NCI-H2227 treated with DMSO at 0.1 percent for 48 hours (cell line): ENCODE measurements around the gene FZR1.
A peak's percentile ranks its signal among the peaks of the same experiment; 100 is the strongest.
"Not testable (repeated sequence)": the region's sequence is repeated elsewhere in the genome, so short reads cannot be mapped to it uniquely, and the experiment has no call there.

Experiments
- DNase-seq: peaks from one replicate; lab custom pipeline; 2025; lab: John Stamatoyannopoulos, UW

The FZR1 gene

DNA sequence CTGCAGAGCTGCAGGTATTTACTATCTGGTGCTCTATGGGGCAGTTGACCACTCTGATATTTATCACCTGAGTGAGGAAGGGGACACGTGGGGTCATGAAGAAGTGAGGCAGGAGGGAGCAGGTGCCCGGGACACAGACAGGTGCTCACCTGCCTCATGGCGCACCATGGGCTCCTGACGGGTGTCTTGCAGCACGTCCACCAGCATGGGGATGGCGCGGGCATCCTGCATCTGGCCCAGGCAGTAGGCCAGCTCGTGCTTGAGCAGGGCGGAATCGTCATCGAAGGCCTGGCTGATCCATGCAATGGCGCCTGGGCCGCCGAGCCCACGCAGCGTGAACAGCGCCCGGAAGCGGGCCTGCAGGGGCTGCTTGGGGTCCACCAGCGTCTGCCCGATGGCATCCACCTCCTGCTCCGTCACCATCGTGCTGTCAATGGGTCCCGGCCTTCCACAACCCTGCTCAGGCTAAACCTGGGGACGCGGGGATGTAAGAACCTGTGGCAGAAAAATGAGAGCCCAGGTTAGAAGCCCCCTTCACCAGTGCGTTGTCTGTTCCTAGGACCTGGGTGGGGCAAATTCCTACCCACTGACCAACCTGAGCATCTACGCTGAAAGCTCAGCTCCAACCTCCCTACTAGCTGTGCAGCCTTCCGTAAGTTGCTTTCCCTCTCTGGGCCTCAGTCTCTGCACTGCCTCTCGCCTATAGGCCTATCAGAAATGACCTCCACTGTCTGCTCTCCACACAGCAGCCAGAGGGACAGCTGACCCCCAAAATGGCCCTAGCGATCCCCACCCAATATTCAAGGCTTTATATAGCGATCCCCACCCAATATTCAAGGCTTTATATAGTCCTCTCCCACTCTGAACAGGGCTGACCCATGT, 9.5 kb upstream of the FZR1 start:
- DNase-seq: no peak

DNA sequence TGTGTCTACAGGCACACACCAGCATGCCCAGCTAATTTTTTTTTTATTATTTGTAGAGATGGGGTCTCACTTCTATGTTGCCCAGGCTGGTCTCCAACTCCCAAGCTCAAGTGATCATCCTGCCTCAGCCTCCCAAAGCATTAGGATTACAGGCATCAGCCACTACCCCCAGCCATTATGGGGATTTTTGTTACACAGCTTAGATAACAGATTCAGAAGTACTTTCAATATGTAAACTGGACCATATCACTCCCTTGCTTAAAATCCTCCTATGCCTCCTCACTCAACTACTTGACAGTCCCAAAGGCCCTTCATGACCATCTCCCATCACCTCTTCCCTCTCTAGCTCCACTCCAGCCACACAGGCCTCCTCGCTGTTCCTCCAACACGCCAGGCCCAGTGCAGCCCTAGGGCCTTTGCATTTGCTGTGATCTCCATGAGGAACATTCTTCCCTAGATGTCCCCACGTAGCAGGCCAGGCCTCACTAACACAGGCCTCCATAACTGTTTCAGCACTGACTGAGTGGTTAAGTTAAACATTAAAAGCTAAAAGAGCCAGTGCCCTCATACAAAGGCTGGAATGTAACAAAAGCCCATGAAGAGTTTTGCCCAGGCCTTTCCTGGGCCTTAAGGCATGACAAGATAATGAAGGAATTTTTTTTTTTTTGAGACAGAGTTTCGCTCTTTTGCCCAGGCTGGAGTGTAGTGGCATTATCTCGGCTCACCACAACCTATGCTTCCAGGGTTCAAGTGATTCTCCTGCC, 8.2 kb upstream of the FZR1 start:
- DNase-seq: no peak

DNA sequence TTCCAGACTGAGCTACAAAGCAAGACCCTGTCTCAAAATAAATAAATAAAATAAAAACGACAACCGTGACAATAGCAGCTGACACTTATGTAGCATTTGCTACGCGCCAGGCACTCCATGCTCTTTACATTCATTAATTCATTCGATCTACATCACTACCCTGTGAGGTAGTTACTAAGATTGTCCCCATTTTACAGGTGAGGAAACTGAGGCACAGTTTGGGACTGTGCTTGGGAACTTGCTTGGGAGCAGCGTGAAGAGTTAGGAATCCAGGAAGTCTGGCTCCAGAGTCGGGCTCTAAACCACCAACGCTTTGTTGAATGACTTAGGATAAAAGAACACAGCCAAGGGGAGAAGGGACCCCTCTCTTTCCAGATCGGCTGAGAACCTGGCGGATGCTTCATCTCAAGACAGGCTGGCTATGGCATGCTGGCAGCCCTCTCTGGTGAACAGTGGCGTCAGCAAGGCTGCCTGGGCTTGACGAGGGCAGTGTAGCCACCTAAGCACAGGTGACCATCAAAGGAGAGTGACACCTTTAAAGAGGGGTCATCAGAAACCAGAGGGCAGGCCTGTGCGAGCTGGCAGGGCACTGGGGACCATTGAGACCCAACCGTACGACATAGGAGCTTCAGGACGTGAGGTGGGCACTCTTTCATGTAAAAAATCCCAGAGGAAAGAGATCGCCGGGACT, 6.2 kb upstream of the FZR1 start:
- DNase-seq: no peak

DNA sequence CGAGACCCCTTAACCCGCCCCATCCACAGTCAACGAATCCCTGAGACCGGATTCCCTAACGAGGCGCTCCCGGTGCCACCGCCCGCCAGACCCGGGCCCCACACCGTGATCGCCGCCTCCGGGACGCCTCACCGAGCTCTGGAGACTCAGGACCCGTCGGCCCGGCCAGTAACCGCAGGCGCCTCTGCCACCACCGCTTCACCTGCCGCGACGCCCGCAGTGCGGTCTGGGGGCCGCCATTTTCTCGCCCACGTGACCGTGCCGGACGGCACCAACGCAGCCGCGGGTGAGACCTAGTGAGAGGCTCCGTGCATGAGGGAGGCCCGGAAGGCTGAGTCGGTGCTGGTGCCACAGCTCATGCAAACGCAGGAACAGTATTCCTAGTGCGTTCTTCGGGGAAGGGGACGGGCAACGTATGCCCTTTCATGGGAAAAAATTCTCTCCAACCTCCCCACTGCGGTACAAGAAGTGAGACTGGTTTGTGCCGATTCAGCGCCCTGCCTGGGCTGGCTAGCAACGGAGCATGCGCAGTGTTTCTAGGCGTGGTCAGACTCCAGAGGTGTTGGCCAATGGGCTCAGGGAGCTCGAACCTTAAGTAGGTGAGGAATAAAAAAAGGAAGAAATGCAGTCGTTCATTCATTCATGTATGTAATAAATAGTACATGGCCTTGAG, 5.5 kb upstream of the FZR1 start, which contains the start of gene DOHH:
Gene DOHH, minus strand, starts transcription at position 246 of the 673 bp plus-strand sequence. CDS start 3,860 bp downstream, outside the sequence.
- DNase-seq: peak; percentile 92

DNA sequence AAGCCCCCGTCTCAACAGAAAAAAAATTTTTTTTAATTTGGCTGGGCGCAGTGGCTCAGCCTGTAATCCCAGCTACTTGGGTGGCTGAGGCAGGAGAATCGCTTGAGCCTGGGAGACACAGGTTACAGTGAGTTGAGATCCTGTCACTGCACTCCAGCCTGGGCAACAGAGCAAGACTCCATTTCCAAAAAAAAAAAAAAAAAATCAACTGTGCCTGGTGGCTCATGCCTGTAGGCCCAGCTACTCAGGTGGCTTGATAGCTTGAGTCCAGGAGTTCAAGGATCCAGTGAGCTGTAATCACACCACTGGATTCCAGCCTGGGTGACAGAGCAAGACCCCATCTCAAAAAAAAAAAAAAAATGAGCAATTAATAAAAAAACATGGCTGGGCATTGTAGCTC, 4.3 kb upstream of the FZR1 start:
- DNase-seq: no peak

DNA sequence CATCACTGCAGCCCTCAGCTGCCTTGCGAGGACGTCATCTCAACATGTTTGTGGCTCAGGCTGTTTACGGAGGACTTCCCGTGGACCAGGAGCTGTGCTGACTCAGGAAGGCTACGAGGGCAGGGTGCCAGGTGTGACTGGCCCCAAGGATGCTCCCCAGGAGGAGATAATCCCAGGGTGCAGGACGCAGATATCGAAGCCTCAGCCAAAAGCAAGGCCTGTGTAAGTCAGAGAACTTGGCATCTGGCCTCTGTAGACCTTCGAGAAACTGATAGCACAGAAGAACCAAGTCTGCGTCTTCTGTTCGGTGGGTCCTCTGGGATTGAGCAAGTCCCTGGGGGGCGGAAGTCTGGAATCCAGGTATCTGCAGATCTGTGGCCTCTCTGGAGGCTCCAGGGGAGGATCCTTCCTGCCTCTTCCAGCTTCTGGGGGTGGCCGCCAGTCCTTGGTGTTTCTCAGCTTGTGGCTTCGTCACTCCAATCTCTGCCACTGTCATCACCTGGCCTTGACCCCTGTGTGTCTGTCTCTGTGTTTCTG, 3.0 kb upstream of the FZR1 start:
- DNase-seq: no peak

DNA sequence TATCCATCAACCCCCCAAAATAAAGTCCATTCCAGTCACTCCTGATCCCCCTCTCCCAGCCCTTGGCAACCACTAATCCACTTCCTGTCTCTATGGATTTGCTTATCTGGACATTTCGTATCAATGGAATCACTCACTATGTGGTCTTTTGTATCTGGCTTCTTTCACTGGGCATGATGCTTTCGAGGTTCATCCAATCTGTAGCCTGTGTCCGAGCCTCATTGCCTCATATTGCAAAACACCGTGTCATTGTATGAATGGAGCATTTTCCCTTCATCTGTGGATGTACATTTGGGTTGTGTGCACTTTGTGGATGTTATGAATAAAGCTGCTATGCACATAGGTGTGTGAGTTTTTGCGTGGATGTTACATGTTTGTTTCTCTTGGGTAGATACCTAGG, 1.4 kb upstream of the FZR1 start:
- DNase-seq: no peak

DNA sequence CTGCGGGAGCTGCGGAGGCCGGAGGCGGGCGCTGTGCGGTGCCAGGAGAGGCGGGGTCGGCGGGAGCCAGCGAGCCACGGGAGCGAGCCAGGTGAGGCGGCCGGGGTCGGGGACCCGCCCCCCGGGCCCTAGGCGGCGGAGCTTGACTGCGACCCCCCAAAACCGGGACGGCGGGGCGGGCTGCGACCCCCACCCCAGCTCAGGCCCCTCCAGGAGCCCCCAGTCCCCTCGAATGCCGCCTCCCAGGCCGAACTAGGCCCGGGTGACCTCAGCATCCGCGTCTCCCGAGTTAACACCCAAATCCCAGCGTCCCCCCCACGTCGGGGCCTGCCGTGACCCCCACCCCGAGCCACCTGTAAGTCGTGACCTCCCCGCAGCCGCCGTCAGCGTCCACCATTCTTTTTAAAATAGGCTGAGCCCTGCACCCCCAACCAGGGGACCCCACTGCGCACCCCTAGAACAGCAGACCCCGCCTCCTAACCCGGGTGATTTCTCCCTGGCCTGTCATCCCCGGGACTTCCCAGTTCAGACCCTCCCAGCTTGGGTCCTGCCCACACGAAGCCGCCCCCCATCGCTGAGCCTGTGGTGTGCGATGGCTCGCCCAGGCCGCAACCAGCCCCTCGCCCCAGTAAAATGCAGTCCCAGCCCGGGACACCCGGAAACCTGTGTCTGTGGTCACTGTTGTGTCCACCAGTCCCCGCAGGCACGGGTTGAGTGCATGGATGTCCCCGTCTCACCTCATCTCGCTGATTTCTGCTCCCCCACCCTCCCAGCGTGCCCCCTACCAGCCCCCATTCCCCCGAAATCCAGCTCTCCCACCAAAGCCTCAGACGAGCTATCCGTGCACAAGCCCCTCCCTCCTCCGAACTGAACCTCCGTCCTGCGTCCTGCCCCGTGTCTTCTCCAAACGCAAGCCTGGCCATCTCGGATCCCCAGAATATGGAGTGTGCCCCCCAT, 551 bp downstream of the FZR1 start:
- no peak for DNase-seq

DNA sequence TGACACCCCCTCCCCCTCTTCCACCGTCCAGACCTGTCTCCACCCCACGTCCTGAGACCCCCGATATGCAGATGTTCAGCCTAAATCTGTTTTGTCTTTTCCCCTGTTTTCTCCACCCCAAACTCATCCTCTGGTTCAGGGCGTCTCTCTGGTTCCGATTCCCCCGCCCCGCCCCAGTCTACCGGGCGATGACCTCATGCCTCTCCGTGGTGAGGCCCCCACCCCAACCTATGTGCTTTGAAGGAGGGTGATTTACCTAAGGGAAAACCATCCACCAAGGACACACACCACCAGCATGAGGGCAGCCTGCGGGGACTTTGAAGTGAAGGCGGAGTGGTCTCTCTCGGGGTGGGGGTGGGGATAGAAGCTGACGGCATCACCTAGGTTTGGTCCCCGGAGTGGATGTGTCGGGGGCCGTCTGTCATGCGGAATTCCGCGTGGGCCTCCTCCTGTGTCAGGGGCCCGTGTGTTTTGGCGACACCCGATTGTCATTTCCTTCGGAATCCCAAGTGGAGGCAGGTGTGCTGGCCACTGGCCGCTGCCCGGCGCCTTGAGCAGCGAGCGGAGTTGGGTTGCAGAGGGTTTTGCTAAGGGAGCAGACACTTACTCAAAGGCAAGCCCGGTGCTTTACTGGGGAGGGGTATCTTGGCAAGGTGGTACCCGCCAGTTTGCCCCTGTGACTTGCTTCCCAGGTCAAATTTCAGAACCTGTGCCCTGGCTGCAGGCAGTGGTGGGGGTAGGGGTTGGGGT, 1.4 kb downstream of the FZR1 start:
- DNase-seq: no peak

DNA sequence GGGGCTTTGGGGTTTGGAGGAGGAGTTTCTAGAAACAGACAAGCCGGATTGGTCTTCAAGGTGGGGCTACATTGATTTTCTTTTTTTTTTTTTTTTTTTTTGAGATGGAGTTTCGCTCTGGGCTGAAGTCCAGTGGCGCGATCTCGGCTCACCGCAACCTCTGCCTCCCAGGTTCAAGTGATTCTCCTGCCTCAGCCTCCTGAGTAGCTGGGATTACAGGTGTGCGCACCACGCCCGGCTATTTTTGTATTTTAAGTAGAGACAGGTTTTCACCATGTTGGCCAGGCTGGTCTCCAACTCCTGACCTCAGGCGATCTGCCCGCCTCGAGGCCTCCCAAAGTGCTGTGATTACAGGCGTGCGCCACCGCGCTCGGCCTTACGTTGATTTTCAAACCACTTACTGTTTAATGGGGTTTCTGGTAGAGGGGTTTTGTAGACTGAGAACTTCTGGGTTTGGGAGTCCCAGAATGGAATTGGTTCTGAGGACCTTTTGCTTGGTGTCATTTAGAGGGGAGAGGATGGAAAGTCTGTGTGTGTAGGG, 2.1 kb downstream of the FZR1 start:
- DNase-seq: not testable (repeated sequence)

DNA sequence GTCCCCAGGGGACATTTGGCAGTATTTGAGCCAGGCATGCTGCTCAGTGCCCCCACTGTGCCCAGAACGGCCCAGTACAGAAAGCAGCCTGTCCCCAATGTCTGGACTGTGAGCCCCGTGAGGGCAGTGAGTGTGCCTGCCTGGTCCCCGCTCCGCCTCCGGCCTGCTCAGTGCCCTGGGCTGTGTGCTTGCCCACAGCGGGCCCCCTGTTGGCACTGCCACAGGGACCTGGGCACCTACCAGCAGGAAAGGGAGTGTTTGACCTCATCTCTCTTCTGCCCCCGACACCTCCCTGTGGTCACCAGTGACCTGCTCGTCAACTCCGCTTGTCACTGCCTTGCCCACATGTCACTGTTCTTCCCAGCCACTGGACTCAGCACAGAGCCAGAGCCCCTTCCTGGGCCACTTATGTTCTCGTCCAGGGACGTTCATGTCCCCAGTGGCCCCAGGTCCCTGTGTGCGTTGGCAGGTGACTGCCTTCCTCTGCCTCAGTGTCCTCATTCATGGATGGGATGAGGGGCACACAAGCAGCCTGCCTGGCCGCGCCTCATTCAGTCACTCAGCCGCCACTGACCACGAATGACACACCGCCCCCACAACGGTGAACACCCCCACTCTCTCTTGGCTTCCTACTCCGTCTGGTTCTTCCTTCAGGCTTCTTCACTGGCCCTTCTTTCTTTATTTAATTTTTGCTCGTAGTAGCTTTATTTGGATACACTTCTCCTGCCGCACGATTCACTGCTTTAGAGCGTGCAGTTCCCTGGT, 2.8 kb downstream of the FZR1 start:
- no peak for DNase-seq

DNA sequence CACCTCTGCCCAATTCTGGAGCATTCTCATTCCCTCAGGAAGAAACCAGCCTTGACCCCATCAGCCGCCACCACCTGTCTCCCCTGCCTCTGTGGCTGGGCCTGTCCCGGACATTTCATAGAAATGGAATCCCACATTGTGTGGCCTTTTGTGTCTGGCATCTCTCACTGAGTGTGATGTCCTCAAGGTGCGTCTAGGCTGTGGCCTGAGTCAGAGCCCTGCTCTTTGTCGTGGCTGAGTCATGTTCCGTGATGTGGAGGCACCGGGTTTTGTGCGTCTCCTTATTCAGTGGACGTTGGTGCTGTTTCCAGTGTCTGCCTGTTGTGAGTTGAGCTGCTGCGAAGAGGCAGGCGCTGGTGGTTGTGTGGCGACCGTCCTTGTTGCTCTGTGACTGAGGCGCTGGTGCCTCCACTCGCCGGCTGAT, 3.5 kb downstream of the FZR1 start:
- DNase-seq: no peak

DNA sequence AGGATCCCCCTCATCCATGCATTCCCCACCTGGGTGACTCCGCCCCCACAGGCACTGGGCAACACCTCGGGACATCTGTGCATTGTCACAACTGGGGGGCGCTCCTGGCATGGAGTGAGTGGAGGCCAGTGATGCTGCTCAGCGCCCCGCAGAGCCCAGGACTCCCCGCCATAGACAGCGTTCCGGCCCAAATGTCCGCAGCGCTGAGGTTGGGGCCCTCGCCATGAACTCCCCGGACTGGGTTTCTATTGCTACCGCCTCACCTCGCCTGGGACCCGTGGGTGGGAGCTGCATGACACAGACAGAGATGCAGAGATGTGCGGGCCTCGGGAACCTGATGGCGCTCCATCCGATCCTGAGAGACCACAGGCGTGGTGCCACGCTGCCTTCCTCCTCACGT, 4.6 kb downstream of the FZR1 start:
- DNase-seq: no peak

DNA sequence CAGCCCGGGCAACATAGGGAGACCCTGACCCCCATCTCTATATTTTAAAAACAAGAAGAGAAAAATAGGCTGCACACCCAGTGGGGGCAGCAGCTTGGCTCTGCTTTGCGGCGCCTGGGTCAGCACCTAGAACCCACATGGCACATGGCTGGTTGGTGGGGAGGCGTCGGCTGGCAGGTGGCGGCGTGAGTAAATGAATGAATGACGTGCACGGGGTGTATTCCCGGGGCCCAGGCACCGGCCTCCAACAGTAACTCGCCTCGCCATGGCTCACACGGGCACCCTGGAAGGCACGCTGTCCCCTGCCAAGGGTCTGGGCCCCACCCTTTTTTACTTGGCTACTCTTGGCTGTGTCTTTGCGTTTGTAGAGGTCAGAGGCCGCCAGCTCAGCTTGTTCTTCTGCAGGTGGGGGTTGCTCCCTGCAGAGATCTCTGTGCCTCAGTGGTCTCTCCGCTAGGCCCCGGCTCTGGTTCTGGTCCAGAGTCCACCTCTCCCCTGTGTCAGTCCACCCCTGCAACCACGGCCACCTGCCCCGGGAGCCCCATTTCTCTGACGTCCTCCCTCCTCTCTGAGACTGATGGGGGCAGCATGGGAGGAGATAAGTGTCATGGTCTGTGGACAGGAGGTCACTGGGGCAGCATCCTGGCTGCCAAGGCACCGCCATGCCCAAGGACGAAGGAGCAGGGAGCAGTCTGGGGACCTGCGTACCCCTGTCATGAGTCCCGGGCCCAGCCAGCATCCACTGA, 5.6 kb downstream of the FZR1 start:
- DNase-seq: no peak

DNA sequence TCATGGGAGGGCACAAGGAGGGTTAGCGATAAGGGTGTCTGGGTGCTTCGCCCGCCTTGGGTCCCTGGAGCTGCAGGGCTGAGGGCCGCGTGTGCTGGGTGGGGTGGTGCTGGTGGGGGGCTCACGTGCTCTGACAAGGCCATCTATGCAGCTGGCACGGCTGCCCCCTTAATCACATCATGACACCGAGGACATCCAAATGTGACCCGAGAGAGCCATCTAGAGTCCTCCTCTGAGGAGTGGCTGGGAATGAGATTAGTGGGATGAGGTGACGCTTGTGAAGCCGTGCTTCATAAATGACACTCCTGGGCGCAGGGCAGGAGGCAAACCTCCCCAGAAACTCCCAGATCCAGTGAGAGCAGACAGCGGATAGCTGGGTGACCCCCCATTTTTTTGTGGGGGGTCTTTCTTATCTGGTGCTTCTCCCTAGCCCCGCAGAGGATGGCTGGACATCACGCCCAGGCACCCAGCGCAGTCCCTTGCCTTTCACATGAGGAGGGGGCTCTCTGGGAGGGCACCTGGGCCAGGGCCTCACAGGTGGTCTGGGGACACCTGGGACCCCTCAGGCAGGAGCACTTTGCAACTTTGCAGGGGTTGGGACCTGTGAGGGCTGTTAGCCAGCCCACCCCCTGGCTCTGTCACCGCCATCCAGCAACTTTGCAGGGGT, 6.6 kb downstream of the FZR1 start:
- DNase-seq: no peak

DNA sequence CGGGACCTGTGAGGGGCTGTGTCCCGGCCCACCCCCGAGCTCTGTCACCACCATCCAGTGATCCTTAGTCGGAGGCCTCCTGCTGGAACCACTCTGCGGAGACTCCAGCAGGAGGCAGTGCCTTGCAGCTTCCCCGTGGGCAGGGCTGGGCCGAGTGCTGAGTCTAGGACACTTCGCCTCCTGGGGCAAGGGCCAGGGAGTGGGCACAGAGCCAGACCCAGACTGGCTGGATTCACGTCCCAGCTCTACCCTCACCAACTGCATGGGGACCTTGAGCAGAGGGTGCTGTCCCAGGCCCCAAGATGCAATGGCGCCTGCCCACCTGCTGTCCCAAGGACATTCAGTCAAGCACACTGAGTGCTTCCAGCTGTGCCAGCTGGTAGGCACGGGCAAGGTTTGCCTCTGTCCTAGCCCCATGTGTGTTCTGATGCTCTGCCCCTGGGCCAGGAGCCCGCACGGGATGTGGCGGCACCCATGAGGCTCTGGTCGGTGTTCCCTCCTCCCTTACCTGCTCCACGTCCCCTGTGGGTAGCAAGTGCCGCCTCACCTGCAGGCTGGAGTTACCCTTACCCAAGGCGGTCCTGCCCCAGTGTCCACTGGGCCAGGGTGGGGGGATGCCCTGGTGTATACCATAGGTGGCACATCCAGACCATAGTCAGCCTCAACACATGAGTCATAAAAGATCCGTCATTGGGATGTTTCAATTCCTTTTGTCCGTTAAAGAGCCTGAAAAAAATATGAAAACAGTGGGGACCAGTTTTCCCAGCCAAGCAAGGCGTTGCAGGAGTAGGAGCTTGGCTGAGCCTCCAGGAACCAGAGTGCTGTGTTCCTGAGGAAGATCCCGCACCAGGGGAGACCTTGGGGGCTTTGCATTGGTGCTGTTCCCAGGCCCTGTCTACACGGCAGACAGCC, 7.4 kb downstream of the FZR1 start:
- no peak for DNase-seq
